ENCODE results near the gene CRAT. TPM values are rescaled to one million over a fixed set of nuclear protein-coding genes. Genes with fewer than 3 reads are reported as not detected.
A peak's percentile ranks its signal among the peaks of the same experiment; 100 is the strongest.

Gene CRAT
- 7.1 and 9.2 TPM in 2 replicates for total RNA-seq (2022)
- percentile 31 among the genes with signal in this experiment for Bru-seq, nascent RNA
- percentile 36 among the genes with signal in this experiment for BruChase-seq, experiment 1, labeled RNA remaining after a 6-hour chase
- percentile 34 among the genes with signal in this experiment for BruChase-seq, experiment 2, labeled RNA remaining after a 2-hour chase
- long read RNA-seq, partial matches to known transcripts: 1 of 13 reads
- long read RNA-seq, other reads (novel, unspliced or antisense): 4 of 13 reads

GRCh38 chr9:129110740-129111527 lies at the start of gene CRAT, which contains the start of gene PTPA:
TSS of gene CRAT (minus strand) at chr9:129110793. CDS start at chr9:129110509, 284 bp downstream.
TSS of gene PTPA (plus strand) at chr9:129111415. CDS start at chr9:129111601, 186 bp downstream.
- Mint-ChIP-seq H3K4me3 (ENCODE audit: low read depth, unreplicated experiment) (peak within 1 kb of the TSS; percentile 79), H3K4me1 (ENCODE audit: low read depth, unreplicated experiment) (peaks cover 8% of the 10 kb centered on the region), H3K36me3 (ENCODE audit: insufficient read depth, unreplicated experiment) (peaks cover 17% of the 10 kb centered on the region), H3K27ac (ENCODE audit: unreplicated experiment) (peak within 1 kb of the TSS; percentile 42), H3K27me3 (ENCODE audit: unreplicated experiment) (peaks cover 9% of the 10 kb centered on the region), H3K9me3 (ENCODE audit: low read depth, unreplicated experiment) (no peaks in the 10 kb centered on the region)
- CTCF ChIA-PET: interaction anchor here (1.5 kb wide), 1 partner anchor 514 kb away, joined by 3 read pairs; no protein-coding TSS in a partner anchor
- no TSS peak for BruUV-seq (replicated peaks)
- peak; percentile 92 for DNase-seq
- TF ChIP-seq CTCF (IDR thresholded peaks at IDR 0.05; ENCODE audit: unreplicated experiment): no peak
- intact Hi-C loops (cut with micrococcal nuclease; ENCODE audit: unreplicated experiment): no loop called here

- intact Hi-C loops (cut with micrococcal nuclease; ENCODE audit: unreplicated experiment): no loop called here
- Mint-ChIP-seq H3K27ac (ENCODE audit: unreplicated experiment) (no peak overlapping the region), H3K27me3 (ENCODE audit: unreplicated experiment) (no peaks in the 10 kb centered on the region), H3K9me3 (ENCODE audit: low read depth, unreplicated experiment) (no peaks in the 10 kb centered on the region), H3K36me3 (ENCODE audit: insufficient read depth, unreplicated experiment) (peaks cover 6% of the 10 kb centered on the region), H3K4me3 (ENCODE audit: low read depth, unreplicated experiment) (no peak overlapping the region), H3K4me1 (ENCODE audit: low read depth, unreplicated experiment) (peaks cover 1% of the 10 kb centered on the region)
- CTCF ChIA-PET: interaction anchor here (1.0 kb wide), 1 partner anchor 13 kb away, joined by 3 read pairs; no protein-coding TSS in a partner anchor
- DNase-seq: no peak
- no TSS peak for BruUV-seq (replicated peaks)
- no peak for TF ChIP-seq CTCF (IDR thresholded peaks at IDR 0.05; ENCODE audit: unreplicated experiment)
These were observed 45.6 kb upstream of the CRAT start for GRCh38 chr9:129156163-129156562.

GRCh38 chr9:129154866-129155477 lies 44.4 kb upstream of the CRAT start:
- Mint-ChIP-seq H3K27ac (ENCODE audit: unreplicated experiment) (no peak overlapping the region), H3K9me3 (ENCODE audit: low read depth, unreplicated experiment) (no peaks in the 10 kb centered on the region), H3K27me3 (ENCODE audit: unreplicated experiment) (no peaks in the 10 kb centered on the region), H3K36me3 (ENCODE audit: insufficient read depth, unreplicated experiment) (peaks cover 14% of the 10 kb centered on the region), H3K4me1 (ENCODE audit: low read depth, unreplicated experiment) (no peaks in the 10 kb centered on the region), H3K4me3 (ENCODE audit: low read depth, unreplicated experiment) (no peak overlapping the region)
- no peak for DNase-seq
- CTCF ChIA-PET: no interaction called here
- intact Hi-C loops (cut with micrococcal nuclease; ENCODE audit: unreplicated experiment): no loop called here
- no peak for TF ChIP-seq CTCF (IDR thresholded peaks at IDR 0.05; ENCODE audit: unreplicated experiment)
- no TSS peak for BruUV-seq (replicated peaks)

GRCh38 chr9:129151469-129151868 lies 40.9 kb upstream of the CRAT start:
- peaks cover 17% of the 10 kb centered on the region for H3K36me3 Mint-ChIP-seq (ENCODE audit: insufficient read depth, unreplicated experiment)
- no peaks in the 10 kb centered on the region for H3K9me3 Mint-ChIP-seq (ENCODE audit: low read depth, unreplicated experiment)
- no peaks in the 10 kb centered on the region for H3K4me1 Mint-ChIP-seq (ENCODE audit: low read depth, unreplicated experiment)
- no peak overlapping the region for H3K27ac Mint-ChIP-seq (ENCODE audit: unreplicated experiment)
- DNase-seq: no peak
- no peak for TF ChIP-seq CTCF (IDR thresholded peaks at IDR 0.05; ENCODE audit: unreplicated experiment)
- intact Hi-C loops (cut with micrococcal nuclease; ENCODE audit: unreplicated experiment): no loop called here
- CTCF ChIA-PET: interaction anchor here (0.8 kb wide), 1 partner anchor 22 kb away, joined by 3 read pairs; no protein-coding TSS in a partner anchor
- H3K4me3 Mint-ChIP-seq (ENCODE audit: low read depth, unreplicated experiment): no peak overlapping the region
- BruUV-seq (replicated peaks): no TSS peak
- H3K27me3 Mint-ChIP-seq (ENCODE audit: unreplicated experiment): no peaks in the 10 kb centered on the region
